Activated naive CD8-positive, alpha-beta T cell treated with anti-CD3 and anti-CD28 coated beads, Interleukin-2, amount 10 ng/mL, durations not matched to agents 7 days and 5 days (primary cell): ENCODE measurements around the gene EPHB6. TPM values are rescaled to one million over a fixed set of nuclear protein-coding genes. Genes with fewer than 3 reads are reported as not detected.

Source experiments
- ATAC-seq: fragments of 150-1000 bp; cut with Tn5 transposase; one replicate; pipeline ENCODE4 v1.10.0; 2021; ENCODE audit warnings: low read depth, moderate library complexity
- POLR2A ChIA-PET: fragments of 350-600 bp; sonication (Branson Sonifier 250); formaldehyde crosslinking; loops from one replicate; lab custom pipeline; 2021; ENCODE audit warnings: antibody characterized with exemption; lab: Charles Lee
- DNase-seq: peaks from one replicate; pipeline ENCODE4 v3.0.0; 2021
- H3K27ac Mint-ChIP-seq: one replicate; pipeline ENCODE4 v1.8.0; 2022; ENCODE audit warnings: mild to moderate bottlenecking, mixed read lengths
- H3K27me3 Mint-ChIP-seq: one replicate; pipeline ENCODE4 v1.8.0; 2022; ENCODE audit warnings: mild to moderate bottlenecking, moderate library complexity, mixed read lengths
- H3K36me3 Mint-ChIP-seq: one replicate; pipeline ENCODE4 v1.8.0; 2021; ENCODE audit warnings: mild to moderate bottlenecking, mixed read lengths
- H3K4me1 Mint-ChIP-seq: one replicate; pipeline ENCODE4 v1.8.0; 2021; ENCODE audit warnings: mixed read lengths
- H3K4me3 Mint-ChIP-seq: one replicate; pipeline ENCODE4 v1.8.0; 2022; ENCODE audit warnings: mild to moderate bottlenecking, moderate library complexity, mixed read lengths
- H3K9me3 Mint-ChIP-seq: one replicate; pipeline ENCODE4 v1.8.0; 2021; ENCODE audit warnings: mixed read lengths
- total RNA-seq, 2 experiments: library from RNA; stranded (reverse); gene quantifications; one replicate each; pipeline ENCODE4 v1.2.3, GENCODE V29; 2021

The EPHB6 gene
- total RNA-seq, 2 experiments from 2014 or later = 20.1 to 25.2 TPM

- H3K36me3 Mint-ChIP-seq = no peaks in the 10 kb centered on the region
- peaks cover 7% of the 10 kb centered on the region for H3K27me3 Mint-ChIP-seq
- peaks cover 5% of the 10 kb centered on the region for H3K4me1 Mint-ChIP-seq
- no peak overlapping the region for H3K4me3 Mint-ChIP-seq
- ATAC-seq = no peak
- POLR2A ChIA-PET = no interaction called here
- DNase-seq = no peak
- H3K27ac Mint-ChIP-seq = no peak overlapping the region
- peaks cover 4% of the 10 kb centered on the region for H3K9me3 Mint-ChIP-seq
Measured at GRCh38 chr7:142892951-142893350, 38.1 kb downstream of the EPHB6 start.

GRCh38 chr7:142894112-142894984, 39.5 kb downstream of the EPHB6 start:
- POLR2A ChIA-PET = no interaction called here
- ATAC-seq = no peak
- peaks cover 5% of the 10 kb centered on the region for H3K4me1 Mint-ChIP-seq
- DNase-seq = no peak
- no peaks in the 10 kb centered on the region for H3K36me3 Mint-ChIP-seq
- H3K27ac Mint-ChIP-seq = no peak overlapping the region
- H3K27me3 Mint-ChIP-seq = peaks cover 7% of the 10 kb centered on the region
- peaks cover 4% of the 10 kb centered on the region for H3K9me3 Mint-ChIP-seq
- no peak overlapping the region for H3K4me3 Mint-ChIP-seq

- Mint-ChIP-seq H3K9me3 (peaks cover 4% of the 10 kb centered on the region), H3K36me3 (no peaks in the 10 kb centered on the region), H3K4me3 (no peak overlapping the region), H3K4me1 (peaks cover 3% of the 10 kb centered on the region), H3K27me3 (peaks cover 7% of the 10 kb centered on the region), H3K27ac (no peak overlapping the region)
- no peak for DNase-seq
- POLR2A ChIA-PET = no interaction called here
- ATAC-seq = no peak
Measured at GRCh38 chr7:142894985-142895593, 40.2 kb downstream of the EPHB6 start.

- Mint-ChIP-seq H3K4me3 (no peak overlapping the region), H3K4me1 (no peaks in the 10 kb centered on the region), H3K9me3 (no peaks in the 10 kb centered on the region), H3K27me3 (peaks cover 7% of the 10 kb centered on the region), H3K27ac (no peak overlapping the region), H3K36me3 (no peaks in the 10 kb centered on the region)
- DNase-seq (no peak), ATAC-seq (no peak)
- POLR2A ChIA-PET = no interaction called here
Measured at GRCh38 chr7:142896151-142896550, 41.3 kb downstream of the EPHB6 start.

- Mint-ChIP-seq H3K27me3 (peaks cover 8% of the 10 kb centered on the region), H3K27ac (no peak overlapping the region), H3K4me1 (no peaks in the 10 kb centered on the region), H3K9me3 (no peaks in the 10 kb centered on the region), H3K36me3 (no peaks in the 10 kb centered on the region), H3K4me3 (no peak overlapping the region)
- POLR2A ChIA-PET = no interaction called here
- no peak for DNase-seq
- ATAC-seq = no peak
Measured at GRCh38 chr7:142896741-142897379, 42.0 kb downstream of the EPHB6 start.

- ATAC-seq = no peak
- Mint-ChIP-seq H3K27me3 (peaks cover 14% of the 10 kb centered on the region), H3K27ac (no peak overlapping the region), H3K36me3 (no peaks in the 10 kb centered on the region), H3K4me1 (no peaks in the 10 kb centered on the region), H3K4me3 (no peak overlapping the region), H3K9me3 (no peaks in the 10 kb centered on the region)
- no peak for DNase-seq
- POLR2A ChIA-PET = interaction anchor here (0.6 kb wide), 1 partner anchor 796 kb away, joined by 3 read pairs; no protein-coding TSS in a partner anchor
Measured at GRCh38 chr7:142897691-142898090, 42.8 kb downstream of the EPHB6 start.

GRCh38 chr7:142898377-142899170, 43.7 kb downstream of the EPHB6 start:
- no peak overlapping the region for H3K4me3 Mint-ChIP-seq
- ATAC-seq (no peak), DNase-seq (no peak)
- H3K27ac Mint-ChIP-seq = no peak overlapping the region
- H3K9me3 Mint-ChIP-seq = peaks cover 2% of the 10 kb centered on the region
- POLR2A ChIA-PET = interaction anchor here (0.6 kb wide), 1 partner anchor 797 kb away, joined by 3 read pairs; no protein-coding TSS in a partner anchor
- H3K4me1 Mint-ChIP-seq = no peaks in the 10 kb centered on the region
- no peaks in the 10 kb centered on the region for H3K36me3 Mint-ChIP-seq
- peaks cover 16% of the 10 kb centered on the region for H3K27me3 Mint-ChIP-seq

- ATAC-seq = no peak
- POLR2A ChIA-PET = no interaction called here
- peaks cover 16% of the 10 kb centered on the region for H3K27me3 Mint-ChIP-seq
Measured at GRCh38 chr7:142899661-142900060, 44.8 kb downstream of the EPHB6 start.

GRCh38 chr7:142901426-142902259, 46.8 kb downstream of the EPHB6 start:
- no peaks in the 10 kb centered on the region for H3K4me1 Mint-ChIP-seq
- H3K27me3 Mint-ChIP-seq = peaks cover 15% of the 10 kb centered on the region
- no peak overlapping the region for H3K27ac Mint-ChIP-seq
- POLR2A ChIA-PET = no interaction called here
- DNase-seq (no peak), ATAC-seq (no peak)
- no peaks in the 10 kb centered on the region for H3K36me3 Mint-ChIP-seq
- H3K4me3 Mint-ChIP-seq = no peak overlapping the region
- H3K9me3 Mint-ChIP-seq = peaks cover 2% of the 10 kb centered on the region

More at GRCh38 chr7:142899661-142900060, 44.8 kb downstream of the EPHB6 start:
- DNase-seq = no peak
- Mint-ChIP-seq H3K36me3 (no peaks in the 10 kb centered on the region), H3K4me1 (no peaks in the 10 kb centered on the region), H3K9me3 (peaks cover 2% of the 10 kb centered on the region), H3K27ac (no peak overlapping the region), H3K4me3 (no peak overlapping the region)

GRCh38 chr7:142904128-142904527, 49.3 kb downstream of the EPHB6 start:
- Mint-ChIP-seq H3K36me3 (no peaks in the 10 kb centered on the region), H3K4me3 (no peak overlapping the region), H3K9me3 (peaks cover 2% of the 10 kb centered on the region), H3K4me1 (no peaks in the 10 kb centered on the region), H3K27ac (no peak overlapping the region), H3K27me3 (peaks cover 11% of the 10 kb centered on the region)
- POLR2A ChIA-PET = no interaction called here
- DNase-seq = no peak
- no peak for ATAC-seq

GRCh38 chr7:142905759-142906158, 50.9 kb downstream of the EPHB6 start:
- DNase-seq (no peak), ATAC-seq (no peak)
- no peak overlapping the region for H3K27ac Mint-ChIP-seq
- peaks cover 2% of the 10 kb centered on the region for H3K9me3 Mint-ChIP-seq
- no peaks in the 10 kb centered on the region for H3K4me1 Mint-ChIP-seq
- peaks cover 14% of the 10 kb centered on the region for H3K27me3 Mint-ChIP-seq
- H3K4me3 Mint-ChIP-seq = no peak overlapping the region
- POLR2A ChIA-PET = no interaction called here
- H3K36me3 Mint-ChIP-seq = no peaks in the 10 kb centered on the region

GRCh38 chr7:142906643-142907042, 51.8 kb downstream of the EPHB6 start:
- DNase-seq (no peak), ATAC-seq (no peak)
- Mint-ChIP-seq H3K4me3 (no peak overlapping the region), H3K27me3 (peaks cover 16% of the 10 kb centered on the region), H3K36me3 (no peaks in the 10 kb centered on the region), H3K4me1 (no peaks in the 10 kb centered on the region), H3K9me3 (peaks cover 2% of the 10 kb centered on the region), H3K27ac (no peak overlapping the region)
- POLR2A ChIA-PET = no interaction called here
